H1 (cell line): ENCODE measurements around the gene NPIPA8.
"Not testable (repeated sequence)": the region's sequence is repeated elsewhere in the genome, so short reads cannot be mapped to it uniquely, and the experiment has no call there.

Experiments used
- RNF2 ChIP-seq: fragments of 200-900, 300-1000 bp; sonication (generic); IDR thresholded peaks from 2 replicates; pipeline ENCODE4 v1.7.1; 2016; ENCODE audit warnings: borderline replicate concordance, low read depth, mild to moderate bottlenecking, antibody characterized with exemption, low read length; ENCODE audit not compliant: poor library complexity, severe bottlenecking; ENCODE audit errors: missing control alignments
- ZNF274 ChIP-seq: IDR thresholded peaks from 2 replicates; pipeline ENCODE4 v1.7.0; 2012; ENCODE audit warnings: low read length, borderline replicate concordance; ENCODE audit errors: extremely low read depth

DNA sequence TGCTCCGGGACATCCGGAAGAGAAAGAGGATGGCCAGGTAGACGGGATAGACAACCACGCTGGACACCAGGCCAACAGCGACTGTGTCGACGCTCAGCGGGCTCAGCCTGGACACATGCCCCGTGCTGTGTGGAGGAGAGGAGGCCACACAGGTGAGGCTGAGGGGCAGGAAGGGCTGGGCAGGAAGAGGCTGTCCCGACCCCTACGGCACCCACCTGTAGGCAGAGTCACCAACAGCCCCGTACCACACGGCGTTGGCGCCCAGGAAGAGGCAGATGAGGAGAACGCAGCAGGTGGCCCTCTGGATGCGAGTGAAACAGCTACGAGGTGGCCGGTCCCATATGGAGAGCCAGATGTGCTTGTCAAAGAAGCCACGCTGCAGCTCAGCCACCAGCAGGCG, at the start of gene NPIPA8:
- TF ChIP-seq RNF2, ZNF274: not testable (repeated sequence)
